GM12873 (cell line): ENCODE results near the gene MMAA.

ENCODE experiments used
- TF ChIP-seq, protein P1 (sequence below): IDR thresholded peaks from 2 replicates; pipeline ENCODE4 v1.5.1; 2012; ENCODE audit warnings: low read depth, mild to moderate bottlenecking, moderate library complexity, low read length, control low read depth; ENCODE audit not compliant: insufficient read depth; ENCODE audit errors: missing control alignments

MMAA gene

DNA sequence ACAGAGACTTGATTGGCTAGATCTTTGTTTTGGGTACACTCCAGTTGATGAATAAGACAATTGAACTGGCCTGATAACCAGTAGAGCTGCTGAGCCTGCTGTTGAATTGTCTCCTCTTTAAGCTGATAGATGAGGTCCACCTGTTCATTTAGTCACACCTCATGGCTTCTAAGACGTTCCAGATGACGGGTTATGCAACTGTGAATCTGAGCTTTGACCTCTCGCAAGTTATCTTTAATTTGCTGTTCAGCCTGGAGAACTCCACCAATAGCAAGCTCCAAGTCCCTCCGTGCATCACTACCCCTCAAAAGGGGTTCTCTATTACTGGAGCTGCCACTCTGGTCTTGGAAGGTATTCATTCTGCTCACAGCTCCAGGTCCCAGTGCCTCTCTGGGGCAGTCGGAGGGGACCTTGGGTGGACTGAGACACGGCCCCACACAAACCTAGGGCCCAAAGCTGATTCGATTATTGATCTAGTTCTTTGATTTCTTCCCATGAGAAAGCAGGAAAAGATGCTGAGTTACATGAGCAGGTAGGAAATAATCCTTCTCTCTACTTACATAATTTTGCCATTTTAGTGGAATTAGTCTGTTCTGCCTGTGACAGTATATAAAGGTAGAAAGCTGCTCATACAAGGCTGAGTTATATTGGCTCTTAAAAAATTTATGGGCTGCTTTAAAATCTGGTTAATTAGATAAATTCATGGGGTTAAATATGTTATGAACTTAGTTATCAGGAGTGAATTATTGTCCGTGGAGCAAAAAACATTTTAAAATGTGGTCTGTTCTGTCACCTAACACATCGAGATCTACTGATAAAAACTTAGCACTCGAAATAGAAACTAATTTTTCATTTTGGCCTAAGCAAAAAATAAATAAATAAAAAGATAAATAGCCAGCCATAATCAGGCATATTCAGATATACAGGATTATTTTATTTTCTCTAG, 6.8 kb downstream of the MMAA start:
- TF ChIP-seq, protein P1, sequence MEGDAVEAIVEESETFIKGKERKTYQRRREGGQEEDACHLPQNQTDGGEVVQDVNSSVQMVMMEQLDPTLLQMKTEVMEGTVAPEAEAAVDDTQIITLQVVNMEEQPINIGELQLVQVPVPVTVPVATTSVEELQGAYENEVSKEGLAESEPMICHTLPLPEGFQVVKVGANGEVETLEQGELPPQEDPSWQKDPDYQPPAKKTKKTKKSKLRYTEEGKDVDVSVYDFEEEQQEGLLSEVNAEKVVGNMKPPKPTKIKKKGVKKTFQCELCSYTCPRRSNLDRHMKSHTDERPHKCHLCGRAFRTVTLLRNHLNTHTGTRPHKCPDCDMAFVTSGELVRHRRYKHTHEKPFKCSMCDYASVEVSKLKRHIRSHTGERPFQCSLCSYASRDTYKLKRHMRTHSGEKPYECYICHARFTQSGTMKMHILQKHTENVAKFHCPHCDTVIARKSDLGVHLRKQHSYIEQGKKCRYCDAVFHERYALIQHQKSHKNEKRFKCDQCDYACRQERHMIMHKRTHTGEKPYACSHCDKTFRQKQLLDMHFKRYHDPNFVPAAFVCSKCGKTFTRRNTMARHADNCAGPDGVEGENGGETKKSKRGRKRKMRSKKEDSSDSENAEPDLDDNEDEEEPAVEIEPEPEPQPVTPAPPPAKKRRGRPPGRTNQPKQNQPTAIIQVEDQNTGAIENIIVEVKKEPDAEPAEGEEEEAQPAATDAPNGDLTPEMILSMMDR: no peak

DNA sequence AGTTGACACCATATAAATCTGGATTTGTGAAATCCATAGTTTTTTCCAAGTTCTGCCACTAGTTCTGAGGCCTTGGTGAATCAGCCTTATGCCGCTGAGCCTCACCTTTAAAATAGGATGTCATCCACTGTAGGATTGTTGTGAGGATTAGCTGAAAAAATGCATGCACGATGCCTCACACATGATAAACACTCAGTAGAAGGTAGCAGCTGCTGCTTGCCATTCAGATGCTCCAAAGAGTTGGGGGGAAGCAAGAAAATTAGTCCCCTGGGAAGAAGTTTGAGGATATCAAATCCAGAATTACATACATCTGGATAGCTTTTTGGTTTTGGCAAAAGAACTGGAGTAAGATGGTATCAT, 7.4 kb downstream of the MMAA start:
- TF ChIP-seq, protein P1: no peak

DNA sequence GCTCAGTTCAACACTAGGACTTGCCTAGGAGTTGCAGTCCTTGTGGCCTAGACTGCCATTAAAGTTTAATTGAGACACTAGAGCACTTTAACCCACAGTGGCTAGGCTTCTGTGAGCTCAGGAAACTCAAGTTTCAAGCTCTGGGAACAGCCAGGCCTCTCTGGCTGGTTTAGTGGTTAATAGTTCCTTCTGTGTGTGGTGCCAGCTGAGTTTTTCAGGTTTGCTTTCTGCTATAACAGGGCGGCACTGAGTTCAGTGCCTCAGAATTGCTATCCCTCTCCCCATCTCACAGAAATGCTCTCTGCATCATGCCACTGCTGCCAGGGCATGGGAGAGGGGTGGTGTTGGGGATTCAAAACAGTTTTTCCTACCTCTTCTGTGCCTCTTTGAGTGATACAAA, 15.9 kb downstream of the MMAA start:
- TF ChIP-seq, protein P1: no peak

DNA sequence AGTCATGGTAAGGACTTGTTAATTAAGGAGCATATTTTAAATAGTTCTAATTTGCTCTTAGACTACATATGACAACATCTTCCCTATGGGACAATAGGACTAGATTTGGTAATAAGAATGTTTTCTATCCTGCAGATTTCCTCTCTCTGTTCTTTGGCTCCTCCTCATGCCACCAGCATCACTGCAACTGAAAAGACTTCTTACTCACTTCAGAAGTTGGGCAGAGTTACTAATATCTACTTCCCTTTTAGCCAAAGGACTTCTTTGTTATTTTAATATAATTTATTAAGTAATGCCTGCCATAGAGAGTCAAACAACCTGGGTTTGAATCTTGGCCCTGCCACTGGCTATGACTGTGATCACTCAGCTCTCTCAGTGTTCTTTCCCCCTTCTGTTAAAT, 16.4 kb downstream of the MMAA start:
- TF ChIP-seq, protein P1: no peak

DNA sequence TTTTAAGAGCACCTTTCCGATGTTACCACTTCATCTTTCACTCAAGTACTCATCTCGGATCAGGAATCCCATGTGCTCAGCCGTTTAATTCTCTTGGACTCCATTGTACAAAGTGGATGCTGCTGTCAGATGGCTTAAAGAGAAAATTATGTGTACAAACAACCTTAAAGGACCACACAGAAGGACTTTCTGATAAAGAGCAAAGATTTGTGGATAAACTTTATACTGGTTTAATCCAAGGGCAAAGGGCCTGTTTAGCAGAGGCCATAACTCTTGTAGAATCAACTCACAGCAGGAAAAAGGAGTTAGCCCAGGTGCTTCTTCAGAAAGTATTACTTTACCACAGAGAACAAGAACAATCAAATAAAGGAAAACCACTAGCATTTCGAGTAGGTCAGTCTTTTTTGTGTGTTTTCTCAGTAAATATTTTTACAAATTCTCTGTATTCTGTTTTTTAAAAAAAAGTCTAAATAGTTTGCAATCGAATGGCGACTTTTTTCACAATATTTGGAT, 20.1 kb downstream of the MMAA start:
- TF ChIP-seq, protein P1: no peak

DNA sequence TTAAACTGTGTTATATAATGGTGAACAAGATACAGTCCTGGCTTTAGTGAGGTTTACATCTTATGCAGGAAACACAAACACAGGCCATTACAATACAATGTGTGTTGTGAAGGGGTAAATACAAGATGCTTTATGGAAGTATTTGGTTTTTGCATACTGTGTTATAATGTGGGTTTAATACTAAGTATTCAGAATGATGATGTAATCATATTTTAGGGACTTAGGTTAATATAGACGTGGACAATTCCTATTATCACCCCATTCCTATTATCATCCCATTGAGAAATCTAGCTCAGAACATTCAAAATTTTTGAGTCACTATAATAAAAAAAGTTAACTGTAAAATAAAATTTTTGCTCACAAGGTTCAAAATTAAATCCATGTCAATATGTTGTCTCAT, 24.1 kb downstream of the MMAA start:
- TF ChIP-seq, protein P1: no peak

DNA sequence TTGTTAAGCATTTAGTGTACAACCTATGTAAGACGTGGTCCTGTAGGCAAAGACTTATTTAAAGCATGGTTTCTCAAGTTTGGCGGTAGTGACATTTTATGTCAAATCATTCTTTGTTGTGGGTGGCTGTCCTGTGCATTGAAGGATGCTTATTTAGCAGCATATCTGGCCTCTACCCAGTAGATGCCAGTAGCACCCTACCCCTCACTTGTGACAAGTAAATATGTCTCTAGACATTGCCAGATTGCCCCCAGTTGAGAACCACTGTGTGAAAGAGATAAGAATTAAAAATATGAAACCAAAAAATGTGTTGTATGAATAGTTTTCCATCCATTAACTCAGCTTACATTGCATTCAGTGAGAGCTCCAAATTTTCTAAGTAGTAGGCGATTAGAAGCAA, 25.5 kb downstream of the MMAA start:
- TF ChIP-seq, protein P1: no peak
